Liver (tissue), 9 donors: ENCODE results near the gene RPTOR. TPM values are rescaled to one million over a fixed set of nuclear protein-coding genes. Genes with fewer than 3 reads are reported as not detected.

ENCODE experiments used
- DNase-seq: peaks from one replicate; pipeline ENCODE4 v3.0.0-alpha.2; 2017; ENCODE audit warnings: low spot score
- H3K27ac ChIP-seq, 2 donors: one replicate each; pipeline ENCODE4 v1.7.0; 2013; ENCODE audit warnings: inconsistent platforms in 2 of 2, low read length in 2 of 2, control low read depth in 1 of 2, low read depth in 1 of 2, mild to moderate bottlenecking in 1 of 2
- H3K27me3 ChIP-seq, 4 donors: one replicate each; pipeline versions ENCODE4 v1.6.1 to v1.7.0; 2013; ENCODE audit warnings: low read length in 3 of 4, inconsistent platforms in 1 of 4, mild to moderate bottlenecking in 1 of 4, moderate library complexity in 1 of 4; ENCODE audit not compliant: control insufficient read depth in 4 of 4, insufficient read depth in 4 of 4
- H3K36me3 ChIP-seq, 4 donors: one replicate each; pipeline versions ENCODE4 v1.6.1 to v1.7.0; 2013; ENCODE audit warnings: low read length in 3 of 4, mild to moderate bottlenecking in 3 of 4, low read depth in 1 of 4, moderate library complexity in 1 of 4; ENCODE audit not compliant: control insufficient read depth in 4 of 4, insufficient read depth in 3 of 4
- H3K4me1 ChIP-seq, 4 donors: one replicate each; pipeline versions ENCODE4 v1.6.1 to v1.7.0; 2013; ENCODE audit warnings: low read length in 3 of 4, mild to moderate bottlenecking in 3 of 4, moderate library complexity in 1 of 4; ENCODE audit not compliant: control insufficient read depth in 4 of 4, insufficient read depth in 4 of 4
- H3K4me3 ChIP-seq, 3 donors: one replicate each; pipeline versions ENCODE4 v1.6.1 to v1.7.0; 2013; ENCODE audit warnings: low read length in 3 of 3, control low read depth in 1 of 3, low read depth in 1 of 3, mild to moderate bottlenecking in 1 of 3
- H3K9ac ChIP-seq, 2 donors: one replicate each; pipeline ENCODE4 v1.7.0; 2013; ENCODE audit warnings: low read length in 2 of 2, mild to moderate bottlenecking in 2 of 2, moderate library complexity in 2 of 2, control low read depth in 1 of 2, low read depth in 1 of 2
- H3K9me3 ChIP-seq, 4 donors: one replicate each; pipeline versions ENCODE4 v1.6.1 to v1.7.0; 2013; ENCODE audit warnings: low read length in 3 of 4; ENCODE audit not compliant: control insufficient read depth in 4 of 4
- ATF3 ChIP-seq: IDR thresholded peaks from 2 replicates; pipeline ENCODE4 v1.6.1; 2016; ENCODE audit warnings: antibody characterized with exemption
- CTCF ChIP-seq: fragments of 150-350 bp; IDR thresholded peaks from 2 replicates; pipeline ENCODE4 v1.5.1; 2017; ENCODE audit warnings: improper control_type of control experiment, low read depth, low read length; ENCODE audit not compliant: missing input control
- EGR1 ChIP-seq, 2 donors: IDR thresholded peaks; 2 replicates each; pipeline ENCODE4 v1.6.1; 2016 to 2018; ENCODE audit warnings: antibody characterized with exemption in 2 of 2, low read depth in 2 of 2
- FOXA1 ChIP-seq: IDR thresholded peaks from 2 replicates; pipeline ENCODE4 v1.6.1; 2016; ENCODE audit warnings: antibody characterized with exemption
- FOXA2 ChIP-seq: IDR thresholded peaks from 2 replicates; pipeline ENCODE4 v1.6.1; 2016; ENCODE audit warnings: antibody characterized with exemption
- GABPA ChIP-seq, 2 donors: IDR thresholded peaks in 1 of 2; conservative IDR thresholded peaks in 1 of 2; 2 replicates each; pipeline ENCODE4 v1.6.1; 2016; ENCODE audit warnings: antibody characterized with exemption in 2 of 2, mild to moderate bottlenecking in 1 of 2, moderate library complexity in 1 of 2
- HNF4A ChIP-seq, 2 donors: conservative IDR thresholded peaks; 2 replicates each; pipeline ENCODE4 v1.6.1; 2016; ENCODE audit warnings: antibody characterized with exemption in 2 of 2, mild to moderate bottlenecking in 2 of 2
- HNF4G ChIP-seq: IDR thresholded peaks from 2 replicates; pipeline ENCODE4 v1.6.1; 2016; ENCODE audit warnings: antibody characterized with exemption
- MAX ChIP-seq: IDR thresholded peaks from 2 replicates; pipeline ENCODE4 v1.6.1; 2016; ENCODE audit warnings: antibody characterized with exemption
- RAD21 ChIP-seq, 2 donors: IDR thresholded peaks; 2 replicates each; pipeline ENCODE4 v1.6.1; 2016; ENCODE audit warnings: antibody characterized with exemption in 2 of 2, mild to moderate bottlenecking in 2 of 2
- REST ChIP-seq: IDR thresholded peaks from 2 replicates; pipeline ENCODE4 v1.6.1; 2016; ENCODE audit warnings: antibody characterized with exemption, mild to moderate bottlenecking
- RXRA ChIP-seq, 2 donors: IDR thresholded peaks; 2 replicates each; pipeline ENCODE4 v1.6.1; 2017 to 2018; ENCODE audit warnings: antibody characterized with exemption in 2 of 2, mild to moderate bottlenecking in 1 of 2
- SP1 ChIP-seq: IDR thresholded peaks from 2 replicates; pipeline ENCODE4 v1.6.1; 2018; ENCODE audit warnings: antibody characterized with exemption, mild to moderate bottlenecking
- TAF1 ChIP-seq: conservative IDR thresholded peaks from 2 replicates; pipeline ENCODE4 v1.6.1; 2016; ENCODE audit warnings: antibody characterized with exemption, mild to moderate bottlenecking
- ZBTB33 ChIP-seq: IDR thresholded peaks from 2 replicates; pipeline ENCODE4 v1.6.1; 2016; ENCODE audit warnings: antibody characterized with exemption
- WGBS: extraction: QIAGEN DNeasy Blood & Tissue Kit; methylation state at CpG from one replicate; pipeline ENCODE4 v1.1.7; 2013; 5-methylcytosine and 5-hydroxymethylcytosine counted together
- polyA plus RNA-seq, 2 donors: library from polyadenylated mRNA; stranded (reverse) in 1 of 2; unstranded in 1 of 2; fragments of 200-250 nt in 1 of 2; fragments of >200 nt in 1 of 2; fragmentation: Nextera tagmentation in 1 of 2; extraction: Ambion mirVana in 1 of 2; gene quantifications; one replicate each; pipeline versions ENCODE4 v1.2.1 to v1.2.3, GENCODE V29; 2013 to 2015
- total RNA-seq, 2 donors: library from RNA; depleted of rRNA; stranded (reverse); fragments of >200 nt; gene quantifications; one replicate each; pipeline ENCODE4 v1.2.3, GENCODE V29; 2014
- donor health status: healthy.
- donor health status: healthy.
- donor health status: healthy.
- donor health status: healthy.
- donor health status: healthy.

RPTOR gene
- total and polyA plus RNA-seq, 4 donors, result 4.8 to 25.4 (median 11.6) TPM

GRCh38 chr17:80937462-80938381 is 393.1 kb downstream of the RPTOR start:
- Histone ChIP-seq H3K27ac (no peak overlapping the region), H3K9ac (no peak overlapping the region), H3K9me3 (no peaks in the 10 kb centered on the region), H3K4me1 (no peaks in the 10 kb centered on the region), H3K27me3 (no peaks in the 10 kb centered on the region), H3K4me3 (no peak overlapping the region), H3K36me3 (peaks cover 1 to 8% (median 2%) of the 10 kb centered on the region in 4 donors)
- no peak for TF ChIP-seq MAX
- no peak for TF ChIP-seq HNF4G
- TF ChIP-seq SP1, result no peak
- TF ChIP-seq RXRA (IDR thresholded peaks at IDR 0.05), result no peak
- TF ChIP-seq RAD21 (IDR thresholded peaks at IDR 0.05), result no peak
- TF ChIP-seq REST, result no peak
- TF ChIP-seq ATF3, result no peak
- TF ChIP-seq CTCF, result no peak
- TF ChIP-seq ZBTB33, result no peak
- TF ChIP-seq FOXA1, result no peak
- no peak for TF ChIP-seq GABPA (IDR thresholded peaks at IDR 0.05 in 1 of 2, conservative IDR thresholded peaks at IDR 0.05 in 1 of 2)
- no peak for TF ChIP-seq EGR1 (IDR thresholded peaks at IDR 0.05; ENCODE audit: low read depth in 2 of 2)
- TF ChIP-seq TAF1, result no peak
- no peak for TF ChIP-seq FOXA2
- no peak for TF ChIP-seq HNF4A (conservative IDR thresholded peaks at IDR 0.05)
- 92% methylated on average over 28 of the region's 28 CpGs for WGBS
- no peak for DNase-seq
